Measurements from ENCODE around the gene GOSR2. TPM values are rescaled to one million over a fixed set of nuclear protein-coding genes. Genes with fewer than 3 reads are reported as not detected.

The GOSR2 gene
- total RNA-seq, 4 donors from 2014 or later = 37.7 to 44.9 (median 43.8) TPM

- Histone ChIP-seq H3K4me3 (no peak overlapping the region), H3K27ac (replicated peaks in 1 of 4) (no peak overlapping the region), H3K9me3 (peaks cover 0 to 10% (median 4%) of the 10 kb centered on the region in 4 donors), H3K4me1 (no peaks in the 10 kb centered on the region), H3K27me3 (peaks cover 0 to 50% (median 2%) of the 10 kb centered on the region in 4 donors), H3K36me3 (no peaks in the 10 kb centered on the region)
- no peak for DNase-seq (ENCODE audit: extremely low spot score)
- TF ChIP-seq POLR2AphosphoS5 (IDR thresholded peaks at IDR 0.05) = no peak
- no peak for TF ChIP-seq CTCF (IDR thresholded peaks at IDR 0.05)
- no peak for TF ChIP-seq EP300 (IDR thresholded peaks at IDR 0.05)
- no peak for TF ChIP-seq POLR2A (IDR thresholded peaks at IDR 0.05; ENCODE audit: low read depth)
- 76% methylated on average over 7 of the region's 9 CpGs for WGBS
- intact Hi-C loops (cut with DNase I) = no loop called here
These were observed 26.0 kb upstream of the GOSR2 start for GRCh38 chr17:46896991-46897390.

GRCh38 chr17:46898364-46898763 is 24.6 kb upstream of the GOSR2 start:
- no peak overlapping the region for H3K4me3 ChIP-seq
- H3K36me3 ChIP-seq = no peaks in the 10 kb centered on the region
- 78% methylated on average over 2 of the region's 2 CpGs for WGBS
- H3K4me1 ChIP-seq = no peaks in the 10 kb centered on the region
- no peak overlapping the region for H3K27ac ChIP-seq (replicated peaks in 1 of 4)
- intact Hi-C loops (cut with DNase I) = no loop called here
- TF ChIP-seq EP300 (IDR thresholded peaks at IDR 0.05) (no peak), POLR2AphosphoS5 (IDR thresholded peaks at IDR 0.05) (no peak), POLR2A (IDR thresholded peaks at IDR 0.05; ENCODE audit: low read depth) (no peak), CTCF (IDR thresholded peaks at IDR 0.05) (no peak)
- peaks cover 0 to 47% (median 0%) of the 10 kb centered on the region in 4 donors for H3K27me3 ChIP-seq
- DNase-seq (ENCODE audit: extremely low spot score) = no peak
- H3K9me3 ChIP-seq = peaks cover 0 to 10% (median 4%) of the 10 kb centered on the region in 4 donors

GRCh38 chr17:46898860-46899259 is 24.1 kb upstream of the GOSR2 start:
- no peak for DNase-seq (ENCODE audit: extremely low spot score)
- Histone ChIP-seq H3K36me3 (no peaks in the 10 kb centered on the region), H3K27me3 (peaks cover 0 to 47% (median 0%) of the 10 kb centered on the region in 4 donors), H3K27ac (replicated peaks in 1 of 4) (no peak overlapping the region), H3K4me1 (no peaks in the 10 kb centered on the region), H3K4me3 (no peak overlapping the region), H3K9me3 (peaks cover 0 to 10% (median 4%) of the 10 kb centered on the region in 4 donors)
- 91% methylated on average over 5 of the region's 5 CpGs for WGBS
- intact Hi-C loops (cut with DNase I) = no loop called here
- no peak for TF ChIP-seq POLR2AphosphoS5 (IDR thresholded peaks at IDR 0.05)
- TF ChIP-seq CTCF (IDR thresholded peaks at IDR 0.05) = no peak
- no peak for TF ChIP-seq POLR2A (IDR thresholded peaks at IDR 0.05; ENCODE audit: low read depth)
- no peak for TF ChIP-seq EP300 (IDR thresholded peaks at IDR 0.05)

GRCh38 chr17:46901291-46901690 is 21.7 kb upstream of the GOSR2 start:
- DNase-seq (ENCODE audit: extremely low spot score) = no peak
- Histone ChIP-seq H3K36me3 (no peaks in the 10 kb centered on the region), H3K4me3 (no peak overlapping the region), H3K27me3 (peaks cover 0 to 34% (median 0%) of the 10 kb centered on the region in 4 donors), H3K9me3 (peaks cover 0 to 10% (median 4%) of the 10 kb centered on the region in 4 donors), H3K4me1 (no peaks in the 10 kb centered on the region), H3K27ac (replicated peaks in 1 of 4) (no peak overlapping the region)
- intact Hi-C loops (cut with DNase I) = no loop called here
- no peak for TF ChIP-seq POLR2AphosphoS5 (IDR thresholded peaks at IDR 0.05)
- 67% methylated on average over 6 of the region's 9 CpGs for WGBS

- no peak overlapping the region for H3K4me3 ChIP-seq
- peaks cover 0 to 42% (median 2%) of the 10 kb centered on the region in 4 donors for H3K27me3 ChIP-seq
- H3K4me1 ChIP-seq = no peaks in the 10 kb centered on the region
- WGBS = 91% methylated on average over 4 of the region's 4 CpGs
- no peaks in the 10 kb centered on the region for H3K36me3 ChIP-seq
- TF ChIP-seq POLR2A (IDR thresholded peaks at IDR 0.05; ENCODE audit: low read depth) = no peak
- TF ChIP-seq POLR2AphosphoS5 (IDR thresholded peaks at IDR 0.05) = no peak
- TF ChIP-seq EP300 (IDR thresholded peaks at IDR 0.05) = no peak
- no peak for TF ChIP-seq CTCF (IDR thresholded peaks at IDR 0.05)
- no peak overlapping the region for H3K27ac ChIP-seq (replicated peaks in 1 of 4)
- peaks cover 0 to 2% (median under 1%) of the 10 kb centered on the region in 4 donors for H3K9me3 ChIP-seq
- DNase-seq (ENCODE audit: extremely low spot score) = no peak
- intact Hi-C loops (cut with DNase I) = no loop called here
These were observed 18.9 kb upstream of the GOSR2 start for GRCh38 chr17:46903762-46904672.
